H1 (cell line): ENCODE results near the gene GCLM. TPM values are rescaled to one million over a fixed set of nuclear protein-coding genes. Genes with fewer than 3 reads are reported as not detected.

ENCODE experiments used
- BCL11A ChIP-seq, 2 experiments: IDR thresholded peaks; one replicate each; pipeline ENCODE4 v1.6.1; 2011; ENCODE audit warnings: low read depth in 2 of 2, low read length in 2 of 2, mild to moderate bottlenecking in 2 of 2
- CBX5 ChIP-seq: fragments of 300-800, 300-1000 bp; sonication (generic); IDR thresholded peaks from 2 replicates; pipeline ENCODE4 v1.7.1; 2016; ENCODE audit warnings: antibody characterized with exemption, low read length, low read depth
- CEBPB ChIP-seq: IDR thresholded peaks from 2 replicates; pipeline ENCODE4 v1.6.1; 2012; ENCODE audit warnings: low read depth, low read length
- E2F6 ChIP-seq: IDR thresholded peaks from 2 replicates; pipeline ENCODE4 v1.6.1; 2012; ENCODE audit warnings: inconsistent platforms
- MAFK ChIP-seq: IDR thresholded peaks from 2 replicates; pipeline ENCODE4 v1.6.1; 2012; ENCODE audit warnings: low read depth, mild to moderate bottlenecking, improper control_type of control experiment, low read length
- NRF1 ChIP-seq: IDR thresholded peaks from 2 replicates; pipeline ENCODE4 v1.6.1; 2011; ENCODE audit warnings: mild to moderate bottlenecking, low read depth, low read length, improper control_type of control experiment
- SIN3A ChIP-seq, 2 experiments: IDR thresholded peaks in 1 of 2; conservative IDR thresholded peaks in 1 of 2; 2 replicates each; pipeline ENCODE4 v1.6.1; 2011 to 2012; ENCODE audit warnings: low read length in 2 of 2, improper control_type of control experiment in 1 of 2, low read depth in 1 of 2, mild to moderate bottlenecking in 1 of 2
- TCF12 ChIP-seq: IDR thresholded peaks from 2 replicates; pipeline ENCODE4 v1.6.1; 2011; ENCODE audit warnings: low read depth, mild to moderate bottlenecking, low read length
- ZNF274 ChIP-seq: IDR thresholded peaks from 2 replicates; pipeline ENCODE4 v1.7.0; 2012; ENCODE audit warnings: low read length, borderline replicate concordance; ENCODE audit errors: extremely low read depth
- polyA plus RNA-seq, 7 experiments: library from polyadenylated mRNA; depleted of rRNA in 3 of 7; stranded (reverse) in 5 of 7; unstranded in 2 of 7; fragments of >200 nt in 5 of 7; fragments of 200-250 nt in 2 of 7; gene quantifications; 1 replicate in 5 of 7; 2 replicates in 1 of 7; 4 replicates in 1 of 7; pipeline versions ENCODE4 v1.2.1 to v1.2.3, GENCODE V29; 2011 to 2013; ENCODE audit warnings: missing spikeins in 2 of 7, mixed read lengths in 2 of 7
- total RNA-seq: library from RNA; stranded (reverse); fragmentation: NEBNext Ultra II Directional; extraction: Animal tissue kit (Norgen Biotek cat#: 25700); gene quantifications from 2 replicates; pipeline ENCODE4 v1.2.1, GENCODE V29; 2021

The GCLM gene
- total and polyA plus RNA-seq, 2 of the 8 experiments (the other 6 are each of a cell fraction or from before 2014, with no cell fraction given) = 3.1 to 12.8 TPM

DNA sequence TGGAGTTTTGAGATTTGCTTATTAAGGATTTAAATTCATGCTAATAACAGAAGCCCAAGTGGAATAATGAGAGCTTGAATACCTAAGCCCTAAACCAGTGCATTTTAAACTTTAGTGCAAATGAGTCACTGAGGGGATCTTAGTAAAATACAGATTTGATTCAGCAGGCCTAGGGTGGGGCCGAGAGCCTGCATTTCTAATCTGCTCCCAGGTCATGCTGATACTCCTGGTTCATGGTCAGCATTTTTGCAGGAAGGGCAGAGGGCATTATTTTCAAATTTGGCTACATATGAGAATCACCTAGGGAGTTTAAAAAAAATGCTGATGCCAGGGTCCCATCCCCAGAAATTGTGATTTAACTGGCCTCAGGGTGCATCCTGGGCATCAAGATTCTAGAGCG, 69.5 kb downstream of the GCLM start (continued):
- TF ChIP-seq CEBPB = no peak
- no peak for TF ChIP-seq NRF1
- no peak for TF ChIP-seq ZNF274
- no peak for TF ChIP-seq CBX5
- no peak for TF ChIP-seq E2F6
- TF ChIP-seq TCF12 = no peak
- TF ChIP-seq BCL11A (IDR thresholded peaks at IDR 0.05; ENCODE audit: low read depth in 2 of 2, low read length in 2 of 2) = no peak
- no peak for TF ChIP-seq SIN3A (conservative IDR thresholded peaks at IDR 0.05 in 1 of 2, IDR thresholded peaks at IDR 0.05 in 1 of 2; ENCODE audit: low read depth in 1 of 2, low read length in 2 of 2)
- no peak for TF ChIP-seq MAFK
